GM23248 (cell line): Measurements from ENCODE around the gene MAK.

Experiments
- EZH2 ChIP-seq: fragments of 200-600 bp; sonication (generic); IDR thresholded peaks from 2 replicates; pipeline ENCODE4 v1.6.1; 2018; ENCODE audit warnings: antibody characterized with exemption, mild to moderate bottlenecking; ENCODE audit not compliant: insufficient read depth, poor library complexity, severe bottlenecking
- EZH2phosphoT487 ChIP-seq: fragments of 200-600 bp; sonication (generic); IDR thresholded peaks from 2 replicates; pipeline ENCODE4 v1.6.1; 2018; ENCODE audit warnings: antibody characterized with exemption, moderate library complexity, mild to moderate bottlenecking, low read depth; ENCODE audit not compliant: insufficient read depth

- TF ChIP-seq EZH2 (no peak), EZH2phosphoT487 (no peak)
Measured at GRCh38 chr6:10793695-10794094, 44.6 kb downstream of the MAK start.
